Measurements from ENCODE around the gene NCKAP5. TPM values are rescaled to one million over a fixed set of nuclear protein-coding genes. Genes with fewer than 3 reads are reported as not detected.

Gene NCKAP5
- total RNA-seq, 1 experiment from 2014 or later = 8.5 TPM

DNA sequence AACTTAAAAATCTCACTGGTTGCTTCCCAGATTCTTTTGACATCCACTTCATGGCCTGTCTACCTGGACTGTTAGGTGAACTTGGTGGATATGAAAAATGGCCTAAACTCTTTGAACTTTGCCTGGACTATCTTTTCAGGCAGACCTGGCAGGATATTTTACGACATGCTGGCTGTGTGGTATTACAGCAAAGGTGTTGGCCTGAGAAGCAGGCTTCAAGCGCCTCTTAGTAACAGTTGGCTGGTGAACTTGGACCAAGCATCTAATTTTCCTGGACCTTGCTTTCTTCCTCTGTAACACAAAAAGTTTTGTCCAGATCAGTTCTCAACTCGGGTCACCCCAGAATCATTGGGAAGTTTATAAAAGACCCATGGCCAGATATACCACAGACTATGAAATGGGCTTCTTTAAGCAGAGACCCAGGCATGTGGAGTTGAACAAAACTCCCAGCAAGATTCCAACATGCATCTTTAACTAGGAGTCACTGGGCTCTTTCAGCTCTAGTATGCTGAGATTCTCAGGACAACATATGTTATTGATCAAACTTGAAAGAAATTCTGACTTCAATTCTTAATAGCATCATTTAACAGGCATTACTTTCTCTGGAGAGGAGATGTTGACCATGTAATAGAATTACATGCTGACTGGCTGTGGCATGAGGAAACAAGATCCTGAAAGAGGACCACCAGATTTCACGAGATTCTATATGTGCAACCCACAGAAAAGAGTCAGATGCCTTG, 902.7 kb downstream of the NCKAP5 start:
- in situ Hi-C loops (cut with HindIII; ENCODE audit: low pct_unique_long_range_greater_than_20kb, low sequenced_read_pairs) = no loop called here

DNA sequence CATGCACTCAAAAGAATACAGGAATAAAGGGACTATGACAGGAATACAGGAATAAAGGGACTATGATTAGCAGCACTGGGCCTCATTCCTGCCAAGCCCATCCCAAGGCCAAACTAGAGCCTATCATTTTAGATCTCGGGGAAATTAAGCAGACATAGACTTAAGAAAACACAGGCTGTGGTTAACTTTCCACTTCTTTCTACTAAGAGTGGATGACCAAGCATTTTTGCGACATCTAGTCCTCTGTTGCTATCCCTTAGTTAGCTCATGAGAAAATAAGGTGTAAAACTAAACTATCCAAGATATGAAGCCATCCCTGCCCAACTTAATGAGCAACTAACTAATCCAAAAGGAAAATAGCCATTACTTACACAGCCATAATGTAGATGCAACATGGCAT, 904.2 kb downstream of the NCKAP5 start:
- in situ Hi-C loops (cut with HindIII; ENCODE audit: low pct_unique_long_range_greater_than_20kb, low sequenced_read_pairs) = no loop called here
- DNase-seq (ENCODE audit: low read depth, low spot score) = no peak

More for the DNA sequence above, 902.7 kb downstream of the NCKAP5 start:
- DNase-seq (ENCODE audit: low read depth, low spot score) = no peak

DNA sequence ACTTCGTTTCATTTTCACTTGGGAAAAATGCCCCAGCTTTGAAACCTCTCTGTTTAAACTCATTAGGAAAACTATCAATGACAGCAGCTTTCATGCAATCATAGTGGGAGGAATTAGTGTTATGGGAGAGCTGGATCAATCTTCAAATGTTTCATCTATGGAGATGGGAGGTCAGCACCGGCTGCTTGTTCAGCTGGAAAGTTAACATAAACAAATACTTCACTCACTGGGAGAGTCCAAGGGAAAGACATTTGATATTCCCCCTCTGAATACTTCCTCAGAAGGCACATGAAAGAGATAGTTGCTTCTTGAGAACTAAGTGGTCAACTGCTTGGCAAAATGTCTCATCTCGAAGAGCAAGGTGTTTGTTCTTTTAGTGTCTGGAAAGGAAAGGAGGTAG, 905.5 kb downstream of the NCKAP5 start:
- in situ Hi-C loops (cut with HindIII; ENCODE audit: low pct_unique_long_range_greater_than_20kb, low sequenced_read_pairs) = no loop called here

DNA sequence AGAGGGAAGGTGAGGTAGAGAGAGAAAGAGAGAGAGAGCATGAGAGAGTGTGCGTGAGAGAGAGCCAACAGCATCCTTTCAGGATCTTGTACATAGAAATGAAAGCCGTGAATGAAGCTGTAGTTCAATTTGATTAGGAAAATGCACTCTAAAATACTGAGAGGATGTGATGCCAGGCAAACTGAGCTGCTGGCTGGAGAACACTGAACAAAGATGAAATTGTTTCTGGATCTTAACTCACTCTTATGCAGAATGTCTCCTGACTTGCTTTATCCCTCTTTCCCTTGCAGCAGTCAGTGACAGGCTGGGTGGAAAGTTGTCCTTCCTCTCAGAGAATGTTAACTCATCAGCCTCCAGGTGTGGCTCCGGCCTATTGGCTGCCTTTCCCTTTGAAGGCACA, 908.9 kb downstream of the NCKAP5 start:
- DNase-seq (ENCODE audit: low read depth, low spot score) = peak; percentile 30
- in situ Hi-C loops (cut with HindIII; ENCODE audit: low pct_unique_long_range_greater_than_20kb, low sequenced_read_pairs) = no loop called here

More for the DNA sequence above, 905.5 kb downstream of the NCKAP5 start:
- no peak for DNase-seq (ENCODE audit: low read depth, low spot score)

DNA sequence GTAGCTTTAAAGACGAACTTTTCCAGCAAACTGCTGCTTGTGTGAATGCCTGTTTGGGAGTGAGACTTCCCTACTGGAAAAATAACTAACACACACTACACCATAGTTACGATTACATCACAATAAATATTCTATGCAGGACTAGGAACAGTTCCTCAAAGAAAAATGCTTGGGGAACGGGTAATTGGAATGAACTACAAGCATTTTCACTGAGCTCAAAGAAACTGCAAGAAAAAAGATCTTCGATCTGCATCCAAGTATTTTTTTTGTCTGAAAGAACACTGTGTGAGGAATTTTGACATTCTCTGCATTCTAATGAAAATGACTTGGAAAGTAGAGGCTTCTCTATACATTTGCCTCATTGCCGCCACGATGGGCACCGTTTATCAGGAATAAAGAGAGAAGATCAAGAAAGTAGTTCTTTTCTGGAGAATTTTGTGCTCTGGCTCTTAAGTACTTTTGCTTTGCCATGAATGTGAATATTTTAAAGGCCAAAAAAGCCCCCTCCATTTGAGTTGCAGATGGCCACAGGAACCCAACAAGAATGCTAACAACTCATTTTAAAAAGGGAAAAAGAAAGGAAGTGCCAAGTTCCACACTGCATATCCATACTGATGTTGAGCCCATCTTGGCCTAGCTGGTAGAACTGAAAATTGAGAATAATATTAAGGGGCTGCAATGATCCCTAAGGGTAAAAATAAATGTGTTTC, 911.8 kb downstream of the NCKAP5 start:
- in situ Hi-C loops (cut with HindIII; ENCODE audit: low pct_unique_long_range_greater_than_20kb, low sequenced_read_pairs) = no loop called here
- DNase-seq (ENCODE audit: low read depth, low spot score) = no peak

DNA sequence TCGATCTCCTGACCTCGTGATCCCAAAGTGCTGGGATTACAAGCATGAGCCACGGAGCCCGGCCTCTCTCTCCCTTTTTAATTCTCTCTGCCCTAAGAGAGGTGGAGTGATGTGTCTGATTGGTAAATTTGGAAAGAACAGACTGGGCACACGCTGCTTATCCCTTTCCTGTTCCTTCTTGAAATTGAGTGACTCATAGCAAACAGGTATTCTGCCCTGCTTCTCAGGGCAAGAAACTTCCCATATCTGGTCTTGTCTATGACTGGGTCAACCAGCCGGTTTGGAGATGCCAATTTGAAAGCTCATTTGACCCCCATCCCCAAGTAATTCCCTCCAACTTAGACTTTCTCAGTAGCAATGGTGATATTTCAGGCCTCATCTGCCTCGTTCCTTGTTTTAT, 913.3 kb downstream of the NCKAP5 start:
- DNase-seq (ENCODE audit: low read depth, low spot score) = no peak
- in situ Hi-C loops (cut with HindIII; ENCODE audit: low pct_unique_long_range_greater_than_20kb, low sequenced_read_pairs) = no loop called here

DNA sequence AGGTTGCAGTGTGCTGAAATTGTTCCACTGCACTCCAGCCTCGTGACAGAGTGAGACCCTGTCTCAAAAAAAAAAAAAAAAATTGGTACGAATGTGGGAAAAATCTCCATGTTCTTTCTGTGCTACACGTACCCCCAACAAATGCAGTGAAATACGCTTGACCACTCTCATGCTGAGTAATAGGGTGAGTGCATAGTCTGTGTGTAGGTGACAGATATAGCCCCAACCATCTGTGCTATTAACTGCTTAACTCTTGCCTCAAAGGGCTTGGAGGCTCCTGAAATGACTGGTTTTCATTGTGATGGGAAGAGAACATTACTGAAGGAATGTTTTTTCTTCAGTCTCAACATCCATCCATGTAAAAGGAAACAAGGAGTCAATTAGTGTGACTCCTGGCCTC, 913.9 kb downstream of the NCKAP5 start:
- DNase-seq (ENCODE audit: low read depth, low spot score) = no peak

DNA sequence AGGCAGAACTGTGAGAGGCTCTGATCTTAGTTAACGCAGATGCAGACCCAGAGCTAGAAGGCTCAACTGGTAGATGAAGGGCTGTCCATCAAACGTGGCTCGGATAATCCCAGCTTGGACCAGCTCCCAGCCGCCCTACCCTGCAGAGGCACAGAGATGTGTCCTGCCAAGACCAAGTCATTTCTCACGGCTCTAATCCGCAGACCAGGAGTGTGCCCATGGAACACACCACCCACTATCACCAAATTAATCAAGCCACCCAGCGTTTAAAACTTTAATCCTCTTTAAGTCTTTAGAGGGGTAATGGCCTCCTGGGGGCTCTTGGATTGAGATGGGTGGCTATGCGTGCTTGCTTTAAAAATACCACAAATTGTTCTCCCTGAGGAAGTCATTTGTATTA, 915.8 kb downstream of the NCKAP5 start:
- no peak for DNase-seq (ENCODE audit: low read depth, low spot score)
- in situ Hi-C loops (cut with HindIII; ENCODE audit: low pct_unique_long_range_greater_than_20kb, low sequenced_read_pairs) = no loop called here

More for the DNA sequence above, 913.9 kb downstream of the NCKAP5 start:
- in situ Hi-C loops (cut with HindIII; ENCODE audit: low pct_unique_long_range_greater_than_20kb, low sequenced_read_pairs) = no loop called here

DNA sequence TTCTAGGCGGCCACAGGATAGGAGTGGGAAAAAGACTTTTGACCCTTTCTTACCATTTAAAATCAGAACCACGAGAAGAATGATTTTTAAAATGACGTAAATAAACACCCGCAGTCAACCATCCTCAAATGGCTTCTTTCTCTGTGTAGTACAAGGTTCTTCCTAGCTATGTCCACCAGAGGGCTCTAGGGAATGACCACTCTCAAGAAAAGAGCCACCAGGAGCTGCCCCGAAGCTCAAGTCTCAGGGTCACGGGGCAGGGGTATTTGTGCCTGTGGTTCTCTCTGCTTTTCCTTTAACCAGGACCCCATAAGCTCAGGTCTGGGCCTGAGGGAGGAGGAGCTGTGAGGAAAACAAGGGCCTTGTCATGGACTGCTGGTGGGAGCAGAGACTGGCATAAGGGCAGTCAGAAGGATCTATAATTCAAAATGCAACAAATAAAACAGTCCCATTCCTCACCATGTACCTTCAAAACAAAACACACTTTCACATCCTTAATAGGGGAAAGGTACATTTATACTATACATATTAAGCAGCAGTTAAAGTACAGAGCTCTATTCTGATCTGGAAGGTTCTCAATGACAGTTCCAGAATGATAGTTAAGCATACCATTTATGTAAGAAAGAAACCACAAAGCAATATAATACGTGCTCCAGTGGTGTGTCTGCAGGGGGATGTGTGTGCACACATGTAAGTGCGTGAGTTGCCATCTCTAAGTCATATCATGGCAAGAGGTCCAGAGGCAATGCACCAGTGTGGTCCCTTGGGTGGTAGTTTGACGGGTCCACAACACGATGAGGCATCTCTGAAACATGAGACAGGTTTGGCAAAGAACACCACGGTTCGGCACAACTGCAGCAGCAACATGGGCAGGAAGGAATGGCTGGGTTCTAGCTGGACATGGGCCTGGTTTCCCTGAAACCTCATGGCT, 916.9 kb downstream of the NCKAP5 start:
- in situ Hi-C loops (cut with HindIII; ENCODE audit: low pct_unique_long_range_greater_than_20kb, low sequenced_read_pairs) = no loop called here
- peak; percentile 84 for DNase-seq (ENCODE audit: low read depth, low spot score)

DNA sequence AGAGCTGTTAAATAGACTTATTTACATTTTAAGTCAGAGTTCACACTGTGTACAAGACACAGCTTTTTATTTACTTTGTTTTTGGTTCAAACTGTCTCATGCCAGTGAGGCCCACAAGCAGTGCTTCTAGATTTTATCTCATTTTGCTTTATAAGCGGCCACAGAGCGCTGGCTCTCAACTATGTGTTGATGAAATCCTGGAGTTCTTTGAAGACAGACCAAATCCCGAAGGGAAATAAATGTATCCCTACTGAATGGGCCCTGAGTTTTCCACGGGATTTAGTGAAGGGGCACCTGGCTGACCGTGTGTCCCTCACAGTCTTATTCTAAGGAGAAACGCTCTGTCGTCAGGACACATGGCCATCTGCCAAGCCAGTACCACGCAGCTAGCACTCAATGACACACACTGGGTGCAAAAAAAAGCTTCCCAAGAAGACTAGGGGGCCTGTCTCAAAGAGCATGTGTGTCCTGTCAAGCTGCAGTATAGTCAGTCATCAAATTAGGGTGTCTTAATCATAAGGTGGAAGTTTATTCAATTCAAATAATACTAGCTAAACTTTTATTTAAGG, 921.6 kb downstream of the NCKAP5 start:
- in situ Hi-C loops (cut with HindIII; ENCODE audit: low pct_unique_long_range_greater_than_20kb, low sequenced_read_pairs) = no loop called here
- no peak for DNase-seq (ENCODE audit: low read depth, low spot score)

DNA sequence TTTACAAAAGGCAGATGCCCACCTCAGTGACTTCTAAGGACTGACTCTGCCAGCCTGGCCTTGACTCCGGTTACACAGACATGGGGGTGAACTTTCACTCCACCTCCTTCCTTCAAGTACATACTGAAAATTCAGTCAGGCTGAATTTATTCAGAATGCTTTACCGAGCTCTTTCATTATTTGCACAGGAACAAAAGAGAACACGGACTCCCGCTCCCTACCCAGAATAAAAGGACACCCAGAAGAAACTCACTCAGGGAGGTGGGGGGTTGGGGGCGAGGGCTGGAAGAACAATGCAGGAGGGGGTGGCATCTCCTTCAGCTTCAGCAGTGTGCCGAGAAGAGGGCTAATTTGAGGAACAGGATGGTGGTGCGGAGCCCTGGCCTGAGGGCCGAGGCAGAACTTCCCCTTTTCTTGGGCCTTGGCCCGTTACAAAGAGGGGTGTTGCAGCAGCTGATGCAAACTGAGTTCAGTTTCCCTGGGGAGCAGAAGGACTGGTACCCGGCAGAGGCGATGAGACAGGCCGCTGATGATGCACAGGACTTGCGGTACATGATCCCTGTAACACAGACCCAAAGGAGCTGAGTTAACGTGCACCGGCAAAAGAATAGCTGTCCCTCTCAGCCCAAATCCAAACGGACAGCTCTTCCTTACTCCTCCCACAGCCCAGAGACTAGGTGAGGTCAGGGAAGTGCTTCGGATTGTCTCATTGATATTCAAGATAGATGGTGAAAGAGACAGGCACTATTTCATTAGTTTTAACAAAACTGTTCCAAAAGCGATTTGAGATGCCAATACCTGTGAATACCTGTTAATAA, 922.3 kb downstream of the NCKAP5 start:
- in situ Hi-C loops (cut with HindIII; ENCODE audit: low pct_unique_long_range_greater_than_20kb, low sequenced_read_pairs) = no loop called here
- no peak for DNase-seq (ENCODE audit: low read depth, low spot score)

DNA sequence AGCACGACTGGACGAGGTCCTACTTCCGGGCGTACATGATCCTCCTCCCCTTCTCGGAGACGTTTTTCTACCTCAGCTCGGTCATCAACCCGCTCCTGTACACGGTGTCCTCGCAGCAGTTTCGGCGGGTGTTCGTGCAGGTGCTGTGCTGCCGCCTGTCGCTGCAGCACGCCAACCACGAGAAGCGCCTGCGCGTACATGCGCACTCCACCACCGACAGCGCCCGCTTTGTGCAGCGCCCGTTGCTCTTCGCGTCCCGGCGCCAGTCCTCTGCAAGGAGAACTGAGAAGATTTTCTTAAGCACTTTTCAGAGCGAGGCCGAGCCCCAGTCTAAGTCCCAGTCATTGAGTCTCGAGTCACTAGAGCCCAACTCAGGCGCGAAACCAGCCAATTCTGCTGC, 923.1 kb downstream of the NCKAP5 start:
- DNase-seq (ENCODE audit: low read depth, low spot score) = no peak
- in situ Hi-C loops (cut with HindIII; ENCODE audit: low pct_unique_long_range_greater_than_20kb, low sequenced_read_pairs) = no loop called here

DNA sequence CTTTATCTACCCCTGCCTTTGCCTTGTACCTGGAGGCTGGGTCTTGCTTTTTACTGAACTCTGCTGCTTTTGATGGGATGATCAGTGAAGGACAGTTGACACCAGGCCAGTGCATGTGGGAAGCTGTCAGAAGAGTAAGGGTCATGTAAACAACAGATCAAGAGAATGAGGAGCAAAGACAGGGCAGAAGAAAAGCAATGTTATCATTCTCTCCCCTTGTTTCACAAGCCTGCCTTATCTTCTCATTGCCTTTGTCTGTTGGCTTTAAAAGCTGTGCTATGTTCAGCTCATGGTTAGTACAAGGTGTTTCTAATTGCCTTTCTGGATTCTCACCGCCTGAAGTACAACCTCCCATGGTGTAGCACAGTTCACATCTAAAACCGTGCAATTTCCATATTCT, 925.8 kb downstream of the NCKAP5 start:
- in situ Hi-C loops (cut with HindIII; ENCODE audit: low pct_unique_long_range_greater_than_20kb, low sequenced_read_pairs) = no loop called here
- no peak for DNase-seq (ENCODE audit: low read depth, low spot score)

DNA sequence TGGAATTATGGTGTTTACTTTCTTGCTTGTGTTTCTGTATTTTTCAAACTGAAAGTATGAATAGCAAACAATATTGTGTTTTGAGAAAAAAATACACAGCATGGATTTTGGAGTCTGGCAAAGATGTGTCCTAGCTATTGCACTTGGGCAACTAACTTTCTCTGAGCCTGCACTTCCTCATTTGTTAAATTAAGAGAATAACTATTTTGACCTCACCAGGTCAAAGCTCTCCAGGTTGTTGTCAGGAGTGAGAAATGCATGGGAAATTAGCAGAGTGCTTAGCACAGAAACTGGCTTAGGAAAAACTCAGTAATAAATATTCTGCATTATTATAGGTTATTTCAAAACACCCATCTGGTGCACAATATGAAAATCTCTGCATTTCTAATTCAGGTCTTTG, 926.4 kb downstream of the NCKAP5 start:
- no peak for DNase-seq (ENCODE audit: low read depth, low spot score)
- in situ Hi-C loops (cut with HindIII; ENCODE audit: low pct_unique_long_range_greater_than_20kb, low sequenced_read_pairs) = no loop called here

DNA sequence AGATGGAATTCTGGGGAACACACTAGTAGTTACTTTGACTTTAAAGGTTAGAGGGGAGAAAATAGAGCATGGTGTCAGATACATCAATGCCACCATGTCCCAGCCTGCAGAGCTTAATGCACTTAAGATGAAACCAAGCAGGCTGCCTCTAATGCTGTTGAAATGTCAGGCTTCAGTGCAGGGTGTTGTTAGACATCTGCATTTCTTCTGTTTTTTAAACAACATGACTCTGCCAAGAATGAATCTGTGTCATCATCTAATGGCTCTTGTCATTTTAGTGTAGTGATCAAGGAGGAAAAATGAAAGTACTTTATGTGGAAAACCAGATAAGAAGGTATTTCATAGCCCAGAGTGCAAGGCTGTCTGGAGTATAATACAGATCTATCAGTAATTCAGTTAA, 928.1 kb downstream of the NCKAP5 start:
- in situ Hi-C loops (cut with HindIII; ENCODE audit: low pct_unique_long_range_greater_than_20kb, low sequenced_read_pairs) = no loop called here
- no peak for DNase-seq (ENCODE audit: low read depth, low spot score)

DNA sequence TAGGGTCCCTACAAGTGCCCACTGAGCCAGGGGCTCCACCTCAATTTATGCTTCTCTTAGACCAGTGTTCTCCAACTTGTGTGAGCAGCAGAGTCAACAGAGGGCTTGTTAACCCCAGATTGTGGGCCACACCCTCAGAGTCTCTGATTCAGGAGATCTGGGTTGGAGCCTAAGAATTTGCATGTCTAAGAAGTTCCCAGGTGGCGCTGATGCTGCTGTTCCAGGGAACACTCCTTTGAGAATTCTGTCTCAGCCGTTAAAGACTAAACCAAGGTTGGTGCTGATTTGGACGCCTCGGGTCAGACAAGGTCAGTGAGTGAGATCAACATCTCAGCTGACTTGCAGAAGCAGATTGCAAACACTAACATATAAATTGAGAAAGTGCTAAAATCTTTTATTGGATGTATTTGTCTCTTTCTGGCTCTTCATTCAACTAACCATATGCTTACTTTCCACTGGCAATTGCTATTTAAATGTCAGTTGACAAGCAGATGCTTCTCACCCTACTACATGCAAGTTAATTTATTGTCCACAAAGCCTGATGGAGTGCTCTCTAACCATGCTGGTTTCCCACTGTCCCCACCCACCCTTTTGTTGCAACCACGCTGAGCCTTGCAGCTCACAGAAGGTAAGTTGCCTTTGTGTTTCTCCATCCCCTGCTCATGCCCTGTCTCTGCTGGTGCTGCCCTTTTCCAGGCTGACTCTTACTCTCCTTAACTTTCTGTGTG, 929.8 kb downstream of the NCKAP5 start:
- in situ Hi-C loops (cut with HindIII; ENCODE audit: low pct_unique_long_range_greater_than_20kb, low sequenced_read_pairs) = no loop called here
- no peak for DNase-seq (ENCODE audit: low read depth, low spot score)

DNA sequence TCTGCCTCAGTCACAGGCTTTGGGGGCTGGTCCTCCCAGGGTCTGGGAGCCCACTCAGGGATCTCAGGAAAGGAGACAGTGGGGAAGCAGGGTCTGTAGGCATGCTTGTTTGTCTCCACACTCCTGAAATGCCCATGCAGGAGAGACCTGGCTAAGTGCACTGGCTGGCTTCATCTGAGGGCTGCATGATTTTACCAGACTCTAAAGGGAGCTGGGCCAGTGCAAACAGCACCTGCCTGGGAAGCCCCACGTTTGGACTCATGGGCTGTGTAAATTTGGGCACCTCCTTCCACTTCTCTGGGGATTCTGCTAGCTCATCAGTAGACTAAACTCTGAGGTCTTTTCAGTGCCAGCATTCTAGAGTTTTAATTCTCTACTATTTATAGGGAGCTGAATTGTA, 931.9 kb downstream of the NCKAP5 start:
- in situ Hi-C loops (cut with HindIII; ENCODE audit: low pct_unique_long_range_greater_than_20kb, low sequenced_read_pairs) = no loop called here
- DNase-seq (ENCODE audit: low read depth, low spot score) = no peak
